Panc1 (cell line): ENCODE measurements around the gene GSTO2.

Source experiments
- TCF7L2 ChIP-seq: IDR thresholded peaks from 2 replicates; pipeline ENCODE4 v1.6.1; 2011; ENCODE audit warnings: mild to moderate bottlenecking, low read depth, low read length, inconsistent platforms
- TF ChIP-seq, protein P1 (sequence below): fragments of 450-650 bp; IDR thresholded peaks from 2 replicates; pipeline ENCODE4 v1.5.1; 2017; ENCODE audit warnings: mild to moderate bottlenecking

- TF ChIP-seq, protein P1, sequence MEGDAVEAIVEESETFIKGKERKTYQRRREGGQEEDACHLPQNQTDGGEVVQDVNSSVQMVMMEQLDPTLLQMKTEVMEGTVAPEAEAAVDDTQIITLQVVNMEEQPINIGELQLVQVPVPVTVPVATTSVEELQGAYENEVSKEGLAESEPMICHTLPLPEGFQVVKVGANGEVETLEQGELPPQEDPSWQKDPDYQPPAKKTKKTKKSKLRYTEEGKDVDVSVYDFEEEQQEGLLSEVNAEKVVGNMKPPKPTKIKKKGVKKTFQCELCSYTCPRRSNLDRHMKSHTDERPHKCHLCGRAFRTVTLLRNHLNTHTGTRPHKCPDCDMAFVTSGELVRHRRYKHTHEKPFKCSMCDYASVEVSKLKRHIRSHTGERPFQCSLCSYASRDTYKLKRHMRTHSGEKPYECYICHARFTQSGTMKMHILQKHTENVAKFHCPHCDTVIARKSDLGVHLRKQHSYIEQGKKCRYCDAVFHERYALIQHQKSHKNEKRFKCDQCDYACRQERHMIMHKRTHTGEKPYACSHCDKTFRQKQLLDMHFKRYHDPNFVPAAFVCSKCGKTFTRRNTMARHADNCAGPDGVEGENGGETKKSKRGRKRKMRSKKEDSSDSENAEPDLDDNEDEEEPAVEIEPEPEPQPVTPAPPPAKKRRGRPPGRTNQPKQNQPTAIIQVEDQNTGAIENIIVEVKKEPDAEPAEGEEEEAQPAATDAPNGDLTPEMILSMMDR: no peak
- TF ChIP-seq TCF7L2: no peak
These were observed 12.7 kb downstream of the GSTO2 start for GRCh38 chr10:104281694-104282093.
